8988T (cell line): ENCODE measurements around the gene AMPD2.

Experiments
- DNase-seq: peaks from one replicate; pipeline ENCODE4 v3.0.0; 2011

AMPD2 gene

GRCh38 chr1:109630898-109631512 lies 11.4 kb downstream of the AMPD2 start:
- no peak for DNase-seq

GRCh38 chr1:109631513-109632505 lies 12.2 kb downstream of the AMPD2 start:
- no peak for DNase-seq

- DNase-seq: no peak
Observed at GRCh38 chr1:109632671-109633346, 13.2 kb downstream of the AMPD2 start.

- no peak for DNase-seq
Observed at GRCh38 chr1:109634292-109634691, 14.7 kb downstream of the AMPD2 start.

- DNase-seq: no peak
Observed at GRCh38 chr1:109634771-109635750, 15.4 kb downstream of the AMPD2 start.

- no peak for DNase-seq
Observed at GRCh38 chr1:109635862-109636200, 16.2 kb downstream of the AMPD2 start.

- DNase-seq: no peak
Observed at GRCh38 chr1:109636201-109636952, 16.7 kb downstream of the AMPD2 start.

GRCh38 chr1:109637446-109637845 lies 17.8 kb downstream of the AMPD2 start:
- no peak for DNase-seq

- no peak for DNase-seq
Observed at GRCh38 chr1:109639063-109639840, 19.6 kb downstream of the AMPD2 start.

- DNase-seq: no peak
Observed at GRCh38 chr1:109639841-109640184, 20.2 kb downstream of the AMPD2 start.

GRCh38 chr1:109640285-109640865 lies 20.7 kb downstream of the AMPD2 start:
- no peak for DNase-seq

- no peak for DNase-seq
Observed at GRCh38 chr1:109641078-109641740, 21.6 kb downstream of the AMPD2 start.

- DNase-seq: no peak
Observed at GRCh38 chr1:109641861-109642260, 22.2 kb downstream of the AMPD2 start.

GRCh38 chr1:109642626-109643025 lies 23.0 kb downstream of the AMPD2 start:
- DNase-seq: no peak

- no peak for DNase-seq
Observed at GRCh38 chr1:109643385-109644230, 24.0 kb downstream of the AMPD2 start.

GRCh38 chr1:109644670-109645069 lies 25.0 kb downstream of the AMPD2 start:
- DNase-seq: no peak

GRCh38 chr1:109649491-109649914 lies 29.9 kb downstream of the AMPD2 start:
- no peak for DNase-seq

- DNase-seq: no peak
Observed at GRCh38 chr1:109650609-109651008, 31.0 kb downstream of the AMPD2 start.

GRCh38 chr1:109652402-109652801 lies 32.8 kb downstream of the AMPD2 start:
- DNase-seq: no peak
